SK-N-SH (cell line): ENCODE measurements around the gene SLC46A2. TPM values are rescaled to one million over a fixed set of nuclear protein-coding genes. Genes with fewer than 3 reads are reported as not detected.

Experiments used
- CTCF ChIA-PET: fragments of 300-600, 350-600 bp; formaldehyde crosslinking; extraction: SDS; loops from one replicate; lab custom pipeline; 2021; lab: Yijun Ruan, JAX
- POLR2A ChIA-PET: fragments of 350-600 bp; sonication (Branson Sonifier 250); formaldehyde crosslinking; extraction: SDS; loops from one replicate; lab custom pipeline; 2020; ENCODE audit warnings: antibody characterized with exemption, inconsistent platforms; lab: Yijun Ruan, JAX
- DNase-seq: peaks from one replicate; pipeline ENCODE4 v3.0.0; 2012
- H2AFZ ChIP-seq: fragments of 200-600 bp; sonication (generic); 2 replicates; pipeline ENCODE4 v1.8.1; 2016; ENCODE audit warnings: antibody characterized with exemption, mild to moderate bottlenecking, low read depth
- H3F3A ChIP-seq: fragments of 200-600 bp; sonication (generic); replicated peaks from 2 replicates; pipeline ENCODE3; 2016; ENCODE audit warnings: antibody characterized with exemption, mild to moderate bottlenecking; ENCODE audit not compliant: insufficient read depth
- H3K27ac ChIP-seq, 2 experiments: fragments of 200-500 bp in 1 of 2; fragments of 200-600 bp in 1 of 2; sonication (Bioruptor generic) in 1 of 2; sonication (generic), shearing (Covaris generic) in 1 of 2; 2 replicates each; pipeline versions ENCODE4 v1.5.1 to v1.6.1; 2014 to 2016; ENCODE audit warnings: low read depth in 2 of 2, inconsistent platforms in 1 of 2, low read length in 1 of 2, mild to moderate bottlenecking in 1 of 2, mixed read lengths in 1 of 2
- H3K27me3 ChIP-seq: fragments of 200-600 bp; sonication (generic), shearing (Covaris generic); 2 replicates; pipeline ENCODE4 v1.6.1; 2016; ENCODE audit warnings: mixed run types; ENCODE audit not compliant: insufficient read depth
- H3K36me3 ChIP-seq, 2 experiments: fragments of 200-500 bp in 1 of 2; fragments of 200-600 bp in 1 of 2; sonication (Bioruptor generic) in 1 of 2; sonication (generic) in 1 of 2; replicated peaks in 1 of 2; 2 replicates each; pipeline versions ENCODE3 to v1.5.1; 2014 to 2016; ENCODE audit warnings: low read length in 1 of 2, mild to moderate bottlenecking in 1 of 2; ENCODE audit not compliant: insufficient read depth in 2 of 2, control insufficient read depth in 1 of 2
- H3K4me1 ChIP-seq, 2 experiments: fragments of 200-500 bp in 1 of 2; fragments of 200-600 bp in 1 of 2; sonication (Bioruptor generic) in 1 of 2; sonication (generic), shearing (Covaris generic) in 1 of 2; 2 replicates each; pipeline versions ENCODE4 v1.5.1 to v1.6.1; 2014 to 2016; ENCODE audit warnings: low read depth in 1 of 2, low read length in 1 of 2, mixed run types in 1 of 2; ENCODE audit not compliant: insufficient read depth in 2 of 2, control insufficient read depth in 1 of 2
- H3K4me2 ChIP-seq: fragments of 200-600 bp; sonication (generic), shearing (Covaris generic); 2 replicates; pipeline ENCODE4 v1.6.1; 2017; ENCODE audit warnings: mixed run types
- H3K4me3 ChIP-seq, 2 experiments: fragments of 200-500 bp in 1 of 2; fragments of 200-600 bp in 1 of 2; sonication (Bioruptor generic) in 1 of 2; sonication (generic), shearing (Covaris generic) in 1 of 2; 2 replicates each; pipeline versions ENCODE4 v1.5.1 to v1.8.1; 2014 to 2016; ENCODE audit warnings: low read depth in 2 of 2, inconsistent platforms in 1 of 2, low read length in 1 of 2, mild to moderate bottlenecking in 1 of 2, mixed read lengths in 1 of 2, moderate library complexity in 1 of 2
- H3K79me2 ChIP-seq: fragments of 200-600 bp; sonication (generic); 2 replicates; pipeline ENCODE4 v1.8.1; 2017; ENCODE audit warnings: mild to moderate bottlenecking; ENCODE audit not compliant: insufficient read depth
- H3K9ac ChIP-seq: fragments of 200-600 bp; sonication (generic); 2 replicates; pipeline ENCODE4 v1.6.1; 2017; ENCODE audit warnings: mixed run types
- H3K9me2 ChIP-seq: fragments of 200-600 bp; sonication (generic); 2 replicates; pipeline ENCODE4 v1.6.1; 2017; ENCODE audit warnings: mixed run types
- H3K9me3 ChIP-seq: fragments of 200-600 bp; sonication (generic); 2 replicates; pipeline ENCODE4 v1.6.1; 2017; ENCODE audit warnings: mixed run types, mild to moderate bottlenecking, moderate library complexity
- H4K20me1 ChIP-seq: fragments of 200-600 bp; sonication (generic); 2 replicates; pipeline ENCODE4 v1.6.1; 2017; ENCODE audit warnings: mild to moderate bottlenecking, mixed run types; ENCODE audit not compliant: insufficient read depth
- CTCF ChIP-seq: fragments of 200-600 bp; sonication (generic); IDR thresholded peaks from 2 replicates; pipeline ENCODE4 v1.6.1; 2017; ENCODE audit warnings: antibody characterized with exemption, mild to moderate bottlenecking, moderate library complexity
- FOXM1 ChIP-seq: IDR thresholded peaks from 2 replicates; pipeline ENCODE4 v1.4.0; 2012; ENCODE audit warnings: low read depth, mild to moderate bottlenecking
- GATA2 ChIP-seq: sonication (generic); formaldehyde crosslinking; IDR thresholded peaks from 2 replicates; pipeline ENCODE4 v1.5.0; 2020; ENCODE audit warnings: mild to moderate bottlenecking, missing genetic modification reagents
- MEF2A ChIP-seq: IDR thresholded peaks from 2 replicates; pipeline ENCODE4 v1.4.0; 2012; ENCODE audit warnings: low read depth, borderline replicate concordance
- NFIC ChIP-seq: IDR thresholded peaks from 2 replicates; pipeline ENCODE4 v1.4.0; 2012; ENCODE audit warnings: borderline replicate concordance
- RAD21 ChIP-seq: IDR thresholded peaks from 2 replicates; pipeline ENCODE4 v1.6.1; 2012; ENCODE audit warnings: mild to moderate bottlenecking, low read length
- RXRA ChIP-seq: IDR thresholded peaks from 2 replicates; pipeline ENCODE4 v1.4.0; 2012; ENCODE audit warnings: low read depth, mild to moderate bottlenecking, borderline replicate concordance
- SMC3 ChIP-seq: IDR thresholded peaks from 2 replicates; pipeline ENCODE4 v1.6.1; 2012; ENCODE audit warnings: low read depth, low read length, improper control_type of control experiment
- YY1 ChIP-seq: IDR thresholded peaks from 2 replicates; pipeline ENCODE4 v1.4.0; 2012; ENCODE audit warnings: low read depth, mild to moderate bottlenecking
- ZBTB33 ChIP-seq: IDR thresholded peaks from 2 replicates; pipeline ENCODE4 v1.4.0; 2012; ENCODE audit warnings: low read depth, borderline replicate concordance
- WGBS: methylation state at CpG from one replicate; pipeline ENCODE4 v1.1.6; 2017; ENCODE audit warnings: low lambda C conversion rate; 5-methylcytosine and 5-hydroxymethylcytosine counted together
- polyA plus RNA-seq, 3 experiments: library from polyadenylated mRNA; depleted of rRNA; stranded (reverse); fragments of >200 nt; gene quantifications; 2 replicates each; pipeline ENCODE4 v1.2.3, GENCODE V29; 2012

The SLC46A2 gene
- polyA plus RNA-seq, 1 of the 3 experiments (the other 2 are of a cell fraction) = not detected

- TF ChIP-seq CTCF = no peak
- TF ChIP-seq RXRA = no peak
These were observed 43.0 kb upstream of the SLC46A2 start (continued) for GRCh38 chr9:112933696-112934095.

GRCh38 chr9:112925058-112925641, 34.5 kb upstream of the SLC46A2 start:
- 0 out of 2 replicates have a peak overlapping the region, but pooled peaks have one; percentile 13 for H2AFZ ChIP-seq
- no peak overlapping the region for H3K4me2 ChIP-seq
- no peaks in the 10 kb centered on the region for H3K9me2 ChIP-seq
- ChIA-PET POLR2A (no interaction called here), CTCF (interaction anchor here (0.6 to 6.3 kb wide), 14 partner anchors 9 to 664 kb away, joined by 3 to 78 read pairs (median 4); no protein-coding TSS in a partner anchor)
- 5% methylated on average over 8 of the region's 8 CpGs for WGBS
- no peaks in the 10 kb centered on the region for H3K36me3 ChIP-seq
- no peaks in the 10 kb centered on the region; a peak in 1 of 4 replicates for H3K4me1 ChIP-seq
- no peak overlapping the region for H3K4me3 ChIP-seq
- H3K9me3 ChIP-seq = no peaks in the 10 kb centered on the region
- peaks cover 3% of the 10 kb centered on the region; the same call in 1 of the 2 replicates for H3K27me3 ChIP-seq
- TF ChIP-seq RAD21 (peak; percentile 83), CTCF (peak; percentile 57), ZBTB33 (no peak), SMC3 (peak; percentile 72), YY1 (no peak)
- no peaks in the 10 kb centered on the region for H4K20me1 ChIP-seq
- peak; percentile 51 for DNase-seq
- H3F3A ChIP-seq = no peaks in the 10 kb centered on the region
- no peaks in the 10 kb centered on the region for H3K79me2 ChIP-seq
- H3K9ac ChIP-seq = no peak overlapping the region
- H3K27ac ChIP-seq = no peak overlapping the region

- Histone ChIP-seq H3K9me2 (no peaks in the 10 kb centered on the region), H4K20me1 (no peaks in the 10 kb centered on the region), H3K27me3 (no peaks in the 10 kb centered on the region; the same call in 1 of the 2 replicates), H3K79me2 (no peaks in the 10 kb centered on the region), H2AFZ (no peak overlapping the region), H3K27ac (no peak overlapping the region), H3K36me3 (no peaks in the 10 kb centered on the region), H3K9me3 (no peaks in the 10 kb centered on the region), H3F3A (no peaks in the 10 kb centered on the region), H3K4me1 (no peaks in the 10 kb centered on the region), H3K4me3 (no peak overlapping the region; a peak in 1 of 4 replicates), H3K9ac (no peak overlapping the region), H3K4me2 (no peak overlapping the region)
- DNase-seq = peak; percentile 25
- ChIA-PET POLR2A (no interaction called here), CTCF (interaction anchor here (0.8 to 6.3 kb wide), 13 partner anchors 11 to 191 kb away, joined by 3 to 78 read pairs (median 4); no protein-coding TSS in a partner anchor)
- 15% methylated on average over 3 of the region's 3 CpGs for WGBS
- TF ChIP-seq FOXM1 (no peak), SMC3 (peak; percentile 49), NFIC (no peak), GATA2 (CRISPR knock-in tag) (no peak), MEF2A (no peak), RAD21 (peak; percentile 63), CTCF (peak; percentile 46)
These were observed 30.9 kb upstream of the SLC46A2 start for GRCh38 chr9:112921549-112921948.
